OCI-LY1 (cell line): ENCODE measurements around the gene NCKAP1.
"Not testable (repeated sequence)": the region's sequence is repeated elsewhere in the genome, so short reads cannot be mapped to it uniquely, and the experiment has no call there.

Experiments
- H2AFZ ChIP-seq: fragments of 200-600 bp; sonication (generic), shearing (Covaris generic); 2 replicates; pipeline ENCODE4 v1.6.0; 2014; ENCODE audit warnings: antibody characterized with exemption, mild to moderate bottlenecking, low read length
- H3F3A ChIP-seq: fragments of 200-600 bp; sonication (generic), shearing (Covaris generic); 2 replicates; pipeline ENCODE4 v1.6.0; 2014; ENCODE audit warnings: mild to moderate bottlenecking, antibody characterized with exemption, low read length, moderate library complexity; ENCODE audit not compliant: insufficient read depth
- H3K27ac ChIP-seq: fragments of 200-600 bp; sonication (generic); 2 replicates; pipeline ENCODE4 v1.5.1; 2014; ENCODE audit warnings: low read length, mixed run types, mild to moderate bottlenecking, low read depth; ENCODE audit not compliant: poor library complexity, severe bottlenecking
- H3K27me3 ChIP-seq: fragments of 200-600 bp; sonication (generic); 2 replicates; pipeline ENCODE4 v1.6.0; 2014; ENCODE audit warnings: antibody characterized with exemption, mild to moderate bottlenecking, low read length, moderate library complexity; ENCODE audit not compliant: insufficient read depth
- H3K36me3 ChIP-seq: fragments of 200-600 bp; sonication (generic); 2 replicates; pipeline ENCODE4 v1.6.1; 2014; ENCODE audit warnings: mild to moderate bottlenecking, antibody characterized with exemption, low read length, moderate library complexity, mixed read lengths; ENCODE audit not compliant: insufficient read depth
- H3K4me1 ChIP-seq: fragments of 200-600 bp; sonication (generic); 2 replicates; pipeline ENCODE4 v1.5.1; 2014; ENCODE audit warnings: mild to moderate bottlenecking, low read length, moderate library complexity; ENCODE audit not compliant: insufficient read depth, severe bottlenecking
- H3K4me2 ChIP-seq: fragments of 200-600 bp; sonication (generic), shearing (Covaris generic); 2 replicates; pipeline ENCODE4 v1.6.1; 2014; ENCODE audit warnings: low read length
- H3K4me3 ChIP-seq: fragments of 200-600 bp; sonication (generic); 2 replicates; pipeline ENCODE4 v1.5.1; 2014; ENCODE audit warnings: low read length, low read depth, mild to moderate bottlenecking, mixed read lengths; ENCODE audit not compliant: poor library complexity, severe bottlenecking
- H3K79me2 ChIP-seq: fragments of 200-600 bp; shearing (Covaris generic); 2 replicates; pipeline ENCODE4 v1.6.1; 2016; ENCODE audit warnings: mixed run types, low read length, mixed read lengths; ENCODE audit not compliant: insufficient read depth
- H3K9ac ChIP-seq: fragments of 200-600 bp; sonication (generic), shearing (Covaris generic); 2 replicates; pipeline ENCODE4 v1.6.1; 2014; ENCODE audit warnings: mild to moderate bottlenecking, low read length, mixed read lengths
- H3K9me2 ChIP-seq: fragments of 200-600 bp; sonication (generic), shearing (Covaris generic); 2 replicates; pipeline ENCODE4 v1.6.1; 2014; ENCODE audit warnings: low read depth, mild to moderate bottlenecking, low read length, mixed read lengths
- H3K9me3 ChIP-seq: fragments of 200-600 bp; shearing (Covaris generic); 2 replicates; pipeline ENCODE4 v1.6.1; 2014; ENCODE audit warnings: low read length, mixed read lengths
- H4K20me1 ChIP-seq: fragments of 200-600 bp; sonication (generic), shearing (Covaris generic); 2 replicates; pipeline ENCODE4 v1.6.0; 2016; ENCODE audit warnings: mild to moderate bottlenecking, low read length; ENCODE audit not compliant: insufficient read depth
- CTCF ChIP-seq: fragments of 200-600 bp; sonication (generic), shearing (Covaris generic); IDR thresholded peaks from 2 replicates; pipeline ENCODE4 v1.5.1; 2017; ENCODE audit warnings: mild to moderate bottlenecking, antibody characterized with exemption, low read length, moderate library complexity, mixed read lengths
- EZH2 ChIP-seq: fragments of 200-600 bp; sonication (generic), shearing (Covaris generic); IDR thresholded peaks from 2 replicates; pipeline ENCODE4 v1.8.0; 2017; ENCODE audit warnings: borderline replicate concordance, mixed run types, mild to moderate bottlenecking, antibody characterized with exemption, low read length, moderate library complexity, mixed read lengths

The NCKAP1 gene

DNA sequence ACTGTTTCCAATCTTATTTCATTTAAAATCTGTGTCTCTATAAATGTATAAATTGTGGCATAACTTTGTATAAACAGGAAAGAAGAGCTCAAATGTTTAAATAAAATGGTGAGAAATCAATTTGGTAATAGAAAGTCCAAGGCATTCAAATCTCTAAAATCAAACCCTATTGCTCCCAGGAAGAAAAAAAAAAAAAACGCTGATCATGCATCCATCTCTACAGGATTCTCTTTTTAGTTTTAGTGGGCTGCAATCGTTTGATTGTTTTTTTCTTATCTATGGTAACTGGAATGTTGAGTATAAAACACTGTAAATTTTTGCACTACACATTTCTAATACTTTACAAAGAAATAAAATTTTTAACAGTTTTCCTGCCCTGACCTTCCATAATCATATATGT, 75.6 kb downstream of the NCKAP1 start:
- H3K36me3 ChIP-seq, result no peaks in the 10 kb centered on the region
- no peak overlapping the region for H3K9ac ChIP-seq
- no peaks in the 10 kb centered on the region for H4K20me1 ChIP-seq
- no peaks in the 10 kb centered on the region for H3F3A ChIP-seq
- H3K79me2 ChIP-seq, result no peaks in the 10 kb centered on the region
- H3K4me3 ChIP-seq, result no peak overlapping the region
- H3K9me2 ChIP-seq, result no peaks in the 10 kb centered on the region
- H3K9me3 ChIP-seq, result no peaks in the 10 kb centered on the region
- no peaks in the 10 kb centered on the region for H3K4me1 ChIP-seq
- no peak overlapping the region for H3K27ac ChIP-seq
- TF ChIP-seq EZH2 (no peak), CTCF (no peak)
- H2AFZ ChIP-seq, result no peak overlapping the region
- H3K27me3 ChIP-seq, result no peaks in the 10 kb centered on the region
- no peak overlapping the region for H3K4me2 ChIP-seq

DNA sequence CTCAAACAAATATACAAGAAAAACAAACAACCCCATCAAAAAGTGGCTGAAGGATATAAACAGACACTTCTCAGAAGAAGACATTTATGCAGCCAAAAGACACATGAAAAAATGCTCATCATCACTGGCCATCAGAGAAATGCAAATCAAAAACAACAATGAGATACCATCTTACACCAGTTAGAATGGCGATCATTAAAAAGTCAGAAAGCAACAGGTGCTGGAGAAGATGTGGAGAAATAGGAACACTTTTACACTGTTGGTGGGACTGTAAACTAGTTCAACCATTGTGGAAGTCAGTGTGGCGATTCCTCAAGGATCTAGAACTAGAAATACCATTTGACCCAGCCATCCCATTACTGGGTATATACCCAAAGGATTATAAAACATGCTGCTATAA, 77.4 kb downstream of the NCKAP1 start:
- not testable (repeated sequence) for H3K9me2 ChIP-seq, H3K4me3 ChIP-seq, H3K9me3 ChIP-seq, H4K20me1 ChIP-seq, H3K79me2 ChIP-seq, H3K9ac ChIP-seq, H3F3A ChIP-seq, H3K27me3 ChIP-seq, H3K4me1 ChIP-seq, H3K36me3 ChIP-seq, H3K4me2 ChIP-seq, H3K27ac ChIP-seq, H2AFZ ChIP-seq

DNA sequence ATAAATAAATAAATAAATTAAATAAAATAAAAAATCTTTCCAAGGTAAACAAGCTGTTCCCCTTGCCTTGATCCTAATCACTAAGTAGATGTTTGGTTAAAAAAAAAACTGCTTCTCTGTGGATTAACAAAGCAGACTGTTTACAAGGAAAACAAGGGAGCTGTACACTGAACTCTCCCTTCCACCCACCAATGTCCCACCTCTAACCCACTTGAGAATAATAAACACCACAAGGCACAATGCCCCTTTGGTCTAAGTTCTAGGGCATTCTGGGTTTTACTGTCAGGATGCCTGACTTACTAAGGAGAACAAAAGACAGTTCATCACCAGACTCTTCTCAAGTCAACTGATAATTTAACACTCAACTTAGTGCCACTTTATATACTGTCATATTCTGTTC, 83.5 kb downstream of the NCKAP1 start:
- no peak overlapping the region for H2AFZ ChIP-seq
- H3K9ac ChIP-seq, result no peak overlapping the region
- no peaks in the 10 kb centered on the region for H3K9me2 ChIP-seq
- H3F3A ChIP-seq, result no peaks in the 10 kb centered on the region
- no peaks in the 10 kb centered on the region for H3K27me3 ChIP-seq
- no peaks in the 10 kb centered on the region for H3K79me2 ChIP-seq
- no peak overlapping the region for H3K4me2 ChIP-seq
- H3K9me3 ChIP-seq, result no peaks in the 10 kb centered on the region
- H3K27ac ChIP-seq, result no peak overlapping the region
- TF ChIP-seq CTCF, result no peak
- TF ChIP-seq EZH2, result no peak
- no peaks in the 10 kb centered on the region for H4K20me1 ChIP-seq
- H3K36me3 ChIP-seq, result no peaks in the 10 kb centered on the region
- no peaks in the 10 kb centered on the region for H3K4me1 ChIP-seq
- H3K4me3 ChIP-seq, result no peak overlapping the region

GRCh38 chr2:182952741-182953450, 85.4 kb downstream of the NCKAP1 start:
- Histone ChIP-seq H3K4me2 (no peak overlapping the region), H3K4me3 (no peak overlapping the region)

More at GRCh38 chr2:182952741-182953450, 85.4 kb downstream of the NCKAP1 start:
- Histone ChIP-seq H3K4me1 (no peaks in the 10 kb centered on the region), H3K9ac (no peak overlapping the region), H4K20me1 (no peaks in the 10 kb centered on the region), H2AFZ (no peak overlapping the region), H3K27me3 (no peaks in the 10 kb centered on the region), H3K9me3 (no peaks in the 10 kb centered on the region), H3K9me2 (no peaks in the 10 kb centered on the region), H3F3A (no peaks in the 10 kb centered on the region), H3K36me3 (no peaks in the 10 kb centered on the region), H3K27ac (no peak overlapping the region), H3K79me2 (no peaks in the 10 kb centered on the region)
- TF ChIP-seq CTCF (no peak), EZH2 (no peak)
